GM12873 (cell line): Measurements from ENCODE around the gene TRAF2.
A peak's percentile ranks its signal among the peaks of the same experiment; 100 is the strongest.

Source experiments
- CTCF ChIP-seq: IDR thresholded peaks from 2 replicates; pipeline ENCODE4 v1.5.1; 2012; ENCODE audit warnings: low read depth, mild to moderate bottlenecking, moderate library complexity, low read length, control low read depth; ENCODE audit not compliant: insufficient read depth; ENCODE audit errors: missing control alignments

The TRAF2 gene

DNA sequence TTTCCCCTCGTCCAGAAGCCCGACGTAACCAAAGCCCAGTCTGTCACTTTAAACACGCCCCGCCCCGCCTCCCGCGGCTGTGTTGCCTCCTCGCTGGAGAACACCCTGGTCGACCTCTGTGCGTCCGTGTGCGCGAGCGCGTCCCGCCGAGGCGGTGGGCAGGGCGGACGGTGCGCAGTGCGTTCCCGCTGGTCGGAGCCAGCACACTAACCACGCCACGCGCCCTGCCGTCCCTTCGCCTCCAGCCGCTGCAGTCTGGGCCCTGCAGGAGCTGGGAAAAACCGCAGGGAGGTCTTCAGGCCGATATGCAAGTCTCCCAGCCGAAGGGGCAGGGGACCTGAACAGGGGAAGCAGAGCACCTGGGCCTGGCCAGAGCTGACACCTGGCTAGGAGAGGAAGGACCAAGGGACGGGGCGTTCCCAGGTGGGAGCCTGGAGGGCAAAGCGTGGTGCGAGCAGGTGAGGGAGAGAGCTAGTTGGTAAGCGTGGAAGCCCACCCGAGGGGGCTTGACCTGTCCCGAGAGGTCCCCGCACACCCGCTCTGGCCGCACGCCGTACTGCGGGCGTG, 38.4 kb upstream of the TRAF2 start:
- no peak for TF ChIP-seq CTCF

DNA sequence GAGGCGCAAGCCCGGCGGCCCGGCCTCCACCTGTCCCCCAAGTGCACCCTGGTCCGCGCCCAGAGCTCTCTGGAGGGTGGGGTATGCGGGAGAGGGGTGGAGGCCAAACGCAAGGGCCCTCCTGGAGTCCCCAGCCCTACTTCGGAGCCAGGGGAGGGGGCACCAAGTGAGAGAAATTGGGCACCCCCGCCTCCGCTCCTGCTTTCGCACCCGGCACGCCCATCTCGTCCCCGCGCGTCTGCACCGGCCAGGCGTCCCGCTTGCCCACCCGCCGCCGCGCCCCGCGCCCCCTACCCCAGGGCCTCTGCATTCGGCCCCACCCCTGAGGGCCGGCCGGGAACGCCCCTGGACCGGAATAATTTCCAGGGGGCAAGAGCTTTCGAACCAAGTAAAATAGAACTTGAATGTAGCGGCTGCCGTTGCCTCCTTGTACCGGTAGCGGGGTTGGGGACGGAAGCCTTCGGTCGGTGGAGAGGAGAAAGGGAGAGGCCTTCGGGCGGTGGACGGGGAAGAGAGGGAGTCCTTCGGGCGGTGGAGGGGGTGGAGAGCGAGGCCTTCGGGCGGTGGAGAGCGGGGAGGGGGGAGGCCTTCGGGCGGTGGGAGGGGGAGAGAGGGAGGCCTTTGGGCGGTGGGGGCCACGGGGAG, 37.8 kb upstream of the TRAF2 start:
- peak; percentile 9 for TF ChIP-seq CTCF

DNA sequence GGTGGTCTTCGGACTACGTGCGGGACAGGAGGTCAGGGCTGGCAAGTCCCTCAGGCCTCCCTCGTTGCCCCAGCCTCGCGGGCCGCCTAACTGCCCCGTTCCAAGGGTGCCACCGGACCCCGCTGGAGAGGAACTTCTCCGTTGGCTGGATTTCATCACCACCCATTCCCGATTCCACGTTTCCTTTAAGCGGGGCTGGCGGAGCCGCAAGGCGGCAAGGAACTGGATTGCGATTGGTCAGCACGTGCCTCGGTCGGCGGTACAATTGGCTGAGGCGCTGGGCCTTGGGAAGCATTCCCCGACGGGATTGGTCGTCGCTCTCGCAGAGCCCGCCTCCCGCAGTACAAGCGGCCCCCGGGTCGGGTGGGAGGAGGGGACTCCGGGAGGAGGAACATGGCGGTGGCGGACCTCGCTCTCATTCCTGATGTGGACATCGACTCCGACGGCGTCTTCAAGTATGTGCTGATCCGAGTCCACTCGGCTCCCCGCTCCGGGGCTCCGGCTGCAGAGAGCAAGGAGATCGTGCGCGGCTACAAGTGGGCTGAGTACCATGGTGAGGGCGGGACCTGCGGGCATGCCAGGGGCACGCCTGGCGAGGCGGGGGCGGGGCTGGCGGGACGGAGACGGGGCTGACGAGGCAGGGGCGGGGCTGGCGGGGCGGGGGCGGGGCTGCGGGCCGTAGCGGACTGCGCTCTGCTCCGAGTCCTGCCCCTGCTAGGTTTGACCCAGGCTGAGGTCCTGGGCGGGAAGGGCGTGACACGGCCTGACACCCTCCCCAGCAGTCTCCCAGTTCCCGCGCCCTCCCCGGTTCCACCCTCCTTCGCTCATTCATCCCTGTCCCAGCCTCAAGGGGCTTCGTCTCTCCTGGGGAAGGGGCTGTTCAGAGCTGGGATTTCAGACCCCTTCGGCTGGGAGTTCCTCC, 37.0 kb upstream of the TRAF2 start, which contains the start of gene PHPT1:
TSS of gene PHPT1 (plus strand) at position 372 of the 922 bp plus-strand sequence. CDS start at position 394, 22 bp downstream.
- no peak for TF ChIP-seq CTCF

DNA sequence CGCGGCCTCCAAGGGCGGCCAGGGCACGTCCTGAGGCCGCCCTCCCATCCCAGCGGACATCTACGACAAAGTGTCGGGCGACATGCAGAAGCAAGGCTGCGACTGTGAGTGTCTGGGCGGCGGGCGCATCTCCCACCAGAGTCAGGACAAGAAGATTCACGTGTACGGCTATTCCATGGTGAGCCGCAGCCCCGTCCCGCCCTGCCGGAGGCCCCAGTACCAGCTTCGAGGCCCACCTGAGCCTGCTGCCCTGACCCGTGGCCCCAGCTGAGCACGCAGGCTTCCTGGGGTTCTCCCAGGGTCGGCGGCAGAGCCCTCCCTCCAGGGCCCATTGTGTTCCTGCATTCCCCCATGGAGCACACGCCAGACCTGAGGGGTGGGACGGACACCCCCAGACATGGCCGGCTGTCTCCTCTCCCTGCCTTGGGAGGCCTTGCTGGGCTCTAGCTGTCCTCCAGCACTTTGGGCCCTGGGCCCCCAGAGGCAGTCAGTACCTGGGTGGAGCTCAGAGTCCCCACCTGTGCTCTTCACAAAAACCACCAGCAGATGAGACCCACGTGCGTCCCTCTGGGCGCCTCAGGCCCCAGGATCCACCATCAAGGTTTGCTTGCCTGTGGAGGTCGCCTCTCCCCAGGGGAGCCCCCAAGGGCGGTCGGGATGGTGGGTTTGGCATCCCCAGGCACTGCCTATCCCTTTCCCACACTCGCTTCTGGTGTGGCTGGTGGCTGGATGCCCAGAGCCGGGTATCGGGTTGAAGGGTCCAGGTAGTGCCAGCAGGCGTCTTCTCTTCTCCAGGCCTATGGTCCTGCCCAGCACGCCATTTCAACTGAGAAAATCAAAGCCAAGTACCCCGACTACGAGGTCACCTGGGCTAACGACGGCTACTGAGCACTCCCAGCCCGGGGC, 36.1 kb upstream of the TRAF2 start:
- TF ChIP-seq CTCF = no peak

DNA sequence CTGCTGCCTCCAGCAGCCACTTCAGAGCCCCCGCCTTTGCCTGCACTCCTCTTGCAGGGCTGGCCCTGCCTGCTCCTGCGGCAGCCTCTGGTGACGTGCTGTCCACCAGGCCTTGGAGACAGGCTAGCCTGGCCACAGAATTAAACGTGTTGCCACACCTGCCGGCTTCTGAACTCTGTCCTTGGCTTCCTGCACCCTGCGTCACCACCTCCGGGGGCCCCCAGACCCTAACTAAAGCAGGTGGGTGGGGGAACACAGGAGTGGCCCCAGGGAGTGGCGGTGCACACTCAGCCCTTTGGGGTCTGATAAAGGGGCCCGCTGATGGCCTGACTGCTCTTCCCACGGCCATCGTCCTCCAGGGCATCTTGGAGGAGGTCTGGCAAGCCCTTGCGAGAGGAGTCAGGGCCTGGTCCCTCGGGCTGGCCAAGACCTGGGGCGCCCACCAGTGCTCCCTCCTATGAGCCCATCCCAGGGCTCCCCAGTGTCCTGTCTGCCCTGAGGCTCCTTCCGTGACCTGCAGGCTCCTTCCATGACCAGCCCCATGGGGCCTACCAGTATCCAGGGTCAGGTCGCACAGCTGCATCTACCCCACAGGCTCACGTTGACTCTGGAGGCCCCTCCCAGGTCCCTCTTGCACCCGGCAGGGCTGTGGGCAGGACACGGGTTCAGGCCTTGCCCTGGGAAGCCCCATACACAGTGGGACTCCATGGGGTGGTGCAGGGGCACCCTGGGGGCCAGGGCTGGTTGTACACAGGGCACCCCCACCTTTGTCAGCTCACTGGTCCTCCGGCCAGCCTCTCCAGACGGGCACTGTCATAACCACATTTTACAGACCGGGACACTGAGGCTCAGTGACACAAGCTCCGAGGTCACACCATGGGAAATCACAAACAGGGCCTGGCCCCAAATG, 35.2 kb upstream of the TRAF2 start:
- no peak for TF ChIP-seq CTCF

DNA sequence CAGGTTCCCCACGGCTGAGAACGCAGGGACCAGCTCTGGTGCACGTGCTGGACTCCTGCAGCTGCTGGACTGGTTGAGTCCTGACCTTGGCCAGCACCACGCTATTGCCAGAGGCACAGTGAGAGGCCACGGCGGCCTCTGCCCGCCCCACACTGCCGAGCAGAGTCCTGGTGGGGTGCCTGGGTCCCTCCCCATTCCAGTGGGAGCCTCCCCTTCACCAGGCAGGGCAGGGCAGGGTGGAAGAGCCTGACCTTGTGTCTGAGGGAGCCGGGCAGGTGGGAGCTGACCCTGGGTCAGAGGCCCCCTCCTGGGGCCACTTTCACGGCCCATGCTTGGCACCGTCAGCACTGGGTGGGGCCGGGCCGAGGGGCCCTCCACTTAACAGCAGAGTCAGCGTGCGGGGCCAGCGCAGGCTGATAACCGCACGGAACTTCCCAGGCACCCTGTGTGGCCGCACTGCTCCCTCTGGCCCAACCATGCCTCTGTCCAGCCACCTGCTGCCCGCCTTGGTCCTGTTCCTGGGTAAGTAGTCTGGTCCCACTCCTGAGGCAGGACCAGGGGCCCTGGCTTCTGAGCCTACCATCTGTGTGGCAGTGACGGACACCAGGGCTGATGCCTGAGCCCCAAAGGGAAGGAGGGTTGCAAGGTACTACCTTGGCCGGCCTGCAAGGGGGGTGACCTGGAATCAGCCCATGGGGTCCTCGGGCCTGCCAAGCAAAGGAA, 34.2 kb upstream of the TRAF2 start, which contains the start of gene MAMDC4:
TSS of gene MAMDC4 (plus strand) at position 406 of the 723 bp plus-strand sequence. CDS start at position 477, 71 bp downstream.
- TF ChIP-seq CTCF = no peak
